Measurements from ENCODE around the gene DDC. TPM values are rescaled to one million over a fixed set of nuclear protein-coding genes. Genes with fewer than 3 reads are reported as not detected.

DDC gene
- total RNA-seq, 2 donors from 2014 or later, result 0.85 TPM; not detected in 1

DNA sequence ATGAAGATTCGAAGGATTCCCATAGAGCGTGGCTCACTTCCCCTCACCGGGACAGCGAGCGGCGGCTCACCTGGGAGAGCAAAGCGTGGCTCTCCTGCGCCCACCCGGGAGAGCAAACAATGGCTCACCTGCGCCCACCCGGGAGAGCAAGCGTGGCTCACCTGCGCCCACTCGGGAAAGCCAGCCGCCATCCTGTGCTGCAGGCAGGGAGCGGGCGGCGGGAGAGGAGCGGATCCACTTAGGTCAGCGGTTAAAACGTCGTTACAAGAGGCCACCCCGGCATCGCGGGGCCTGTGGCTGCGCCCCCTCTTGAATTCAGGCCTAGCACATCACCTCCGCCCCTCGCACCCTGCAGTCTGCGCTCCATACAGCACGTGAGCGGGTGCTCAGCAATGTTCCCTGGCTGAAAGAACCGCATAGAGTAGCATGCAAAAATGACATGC lies 114.6 kb downstream of the DDC start:
- no peaks in the 10 kb centered on the region for H3K36me3 ChIP-seq
- ATAC-seq (ENCODE audit: insufficient number of reproducible peaks, low FRiP score, low read depth) (no peak), DNase-seq (ENCODE audit: low spot score) (no peak)
- H3K9me3 ChIP-seq, result no peaks in the 10 kb centered on the region
- peak overlapping the region; percentile 78 for H3K4me3 ChIP-seq
- H3K4me1 ChIP-seq (ENCODE audit: control insufficient read depth in 1 of 2, low read depth in 2 of 2), result peaks cover 4 to 12% of the 10 kb centered on the region in 2 donors
- H3K27me3 ChIP-seq (replicated peaks; ENCODE audit: insufficient read depth), result no peaks in the 10 kb centered on the region
- TF ChIP-seq, protein P1, sequence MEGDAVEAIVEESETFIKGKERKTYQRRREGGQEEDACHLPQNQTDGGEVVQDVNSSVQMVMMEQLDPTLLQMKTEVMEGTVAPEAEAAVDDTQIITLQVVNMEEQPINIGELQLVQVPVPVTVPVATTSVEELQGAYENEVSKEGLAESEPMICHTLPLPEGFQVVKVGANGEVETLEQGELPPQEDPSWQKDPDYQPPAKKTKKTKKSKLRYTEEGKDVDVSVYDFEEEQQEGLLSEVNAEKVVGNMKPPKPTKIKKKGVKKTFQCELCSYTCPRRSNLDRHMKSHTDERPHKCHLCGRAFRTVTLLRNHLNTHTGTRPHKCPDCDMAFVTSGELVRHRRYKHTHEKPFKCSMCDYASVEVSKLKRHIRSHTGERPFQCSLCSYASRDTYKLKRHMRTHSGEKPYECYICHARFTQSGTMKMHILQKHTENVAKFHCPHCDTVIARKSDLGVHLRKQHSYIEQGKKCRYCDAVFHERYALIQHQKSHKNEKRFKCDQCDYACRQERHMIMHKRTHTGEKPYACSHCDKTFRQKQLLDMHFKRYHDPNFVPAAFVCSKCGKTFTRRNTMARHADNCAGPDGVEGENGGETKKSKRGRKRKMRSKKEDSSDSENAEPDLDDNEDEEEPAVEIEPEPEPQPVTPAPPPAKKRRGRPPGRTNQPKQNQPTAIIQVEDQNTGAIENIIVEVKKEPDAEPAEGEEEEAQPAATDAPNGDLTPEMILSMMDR (IDR thresholded peaks at IDR 0.05), result no peak
- H3K27ac ChIP-seq, result no peak overlapping the region

- peak within 1 kb of the TSS; percentile 78 for H3K4me3 ChIP-seq
- no peak for ATAC-seq (ENCODE audit: insufficient number of reproducible peaks, low FRiP score, low read depth)
- DNase-seq (ENCODE audit: low spot score), result no peak
- no peaks in the 10 kb centered on the region for H3K36me3 ChIP-seq
- TF ChIP-seq, protein P1 (IDR thresholded peaks at IDR 0.05), result no peak
- H3K4me1 ChIP-seq (ENCODE audit: control insufficient read depth in 1 of 2, low read depth in 2 of 2), result peaks cover 4 to 12% of the 10 kb centered on the region in 2 donors
- H3K27ac ChIP-seq, result no peak within 1 kb of the TSS
- no peaks in the 10 kb centered on the region for H3K9me3 ChIP-seq
- H3K27me3 ChIP-seq (replicated peaks; ENCODE audit: insufficient read depth), result no peaks in the 10 kb centered on the region
These were observed 115.2 kb downstream of the DDC start, which contains the start of gene FIGNL1 for GRCh38 chr7:50449881-50450589. Gene FIGNL1, minus strand, starts transcription at chr7:50450350. Its CDS starts 3,063 bp downstream, at chr7:50447287.

- no peaks in the 10 kb centered on the region for H3K27me3 ChIP-seq (replicated peaks; ENCODE audit: insufficient read depth)
- no peaks in the 10 kb centered on the region for H3K36me3 ChIP-seq
- TF ChIP-seq, protein P1 (IDR thresholded peaks at IDR 0.05), result no peak
- no peak overlapping the region for H3K27ac ChIP-seq
- H3K4me3 ChIP-seq, result peak overlapping the region; percentile 78
- DNase-seq (ENCODE audit: low spot score), result no peak
- no peak for ATAC-seq (ENCODE audit: insufficient number of reproducible peaks, low FRiP score, low read depth)
- no peaks in the 10 kb centered on the region for H3K9me3 ChIP-seq
- peaks cover 4 to 12% of the 10 kb centered on the region in 2 donors for H3K4me1 ChIP-seq (ENCODE audit: control insufficient read depth in 1 of 2, low read depth in 2 of 2)
These were observed 115.7 kb downstream of the DDC start for GRCh38 chr7:50449501-50449880.

DNA sequence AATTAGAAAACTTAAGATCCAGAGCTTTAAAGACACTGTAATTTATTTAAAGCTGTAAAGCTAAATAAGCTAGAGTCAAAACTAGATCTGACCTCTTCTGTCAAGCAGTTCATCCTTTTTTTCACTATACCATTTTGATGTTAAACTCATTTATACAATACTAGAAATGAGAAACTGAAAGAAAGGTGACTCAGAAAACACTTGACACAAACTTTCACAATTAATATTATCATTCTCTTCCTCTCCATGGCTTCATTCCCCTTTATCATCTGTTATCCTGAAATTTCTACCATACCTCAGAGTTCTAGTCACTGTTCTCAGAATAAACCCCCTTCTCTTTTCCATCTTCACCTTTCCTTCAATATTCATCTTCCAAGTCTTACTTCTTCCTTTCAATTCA lies 116.4 kb downstream of the DDC start:
- H3K4me1 ChIP-seq (ENCODE audit: control insufficient read depth in 1 of 2, low read depth in 2 of 2), result peaks cover 4 to 12% of the 10 kb centered on the region in 2 donors
- H3K27me3 ChIP-seq (replicated peaks; ENCODE audit: insufficient read depth), result no peaks in the 10 kb centered on the region
- ATAC-seq (ENCODE audit: insufficient number of reproducible peaks, low FRiP score, low read depth) (no peak), DNase-seq (ENCODE audit: low spot score) (no peak)
- no peaks in the 10 kb centered on the region for H3K9me3 ChIP-seq
- TF ChIP-seq, protein P1 (IDR thresholded peaks at IDR 0.05), result no peak
- no peaks in the 10 kb centered on the region for H3K36me3 ChIP-seq
- H3K4me3 ChIP-seq, result no peak overlapping the region
- no peak overlapping the region for H3K27ac ChIP-seq

DNA sequence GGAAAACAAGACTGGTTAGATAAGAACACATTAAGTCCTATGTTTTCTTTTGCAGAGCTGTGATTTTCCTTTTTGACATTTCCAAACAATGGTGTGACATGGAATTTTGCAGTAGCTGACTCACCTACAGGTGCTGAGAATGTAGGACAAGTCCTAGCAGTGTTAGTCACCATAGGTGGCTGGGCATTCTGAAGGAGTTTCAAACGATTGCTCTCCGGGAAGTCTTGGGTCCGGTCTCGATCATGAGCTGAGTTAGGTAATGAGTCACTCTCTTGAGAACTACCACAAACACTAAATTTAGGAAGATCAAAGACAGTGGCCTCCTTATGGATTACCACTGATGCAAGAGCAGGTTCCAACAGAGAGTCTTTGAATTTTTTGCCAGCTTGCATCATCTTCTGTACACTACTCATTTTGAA lies 118.7 kb downstream of the DDC start:
- H3K27me3 ChIP-seq (replicated peaks; ENCODE audit: insufficient read depth), result no peaks in the 10 kb centered on the region
- no peaks in the 10 kb centered on the region for H3K9me3 ChIP-seq
- DNase-seq (ENCODE audit: low spot score) (no peak), ATAC-seq (ENCODE audit: insufficient number of reproducible peaks, low FRiP score, low read depth) (no peak)
- TF ChIP-seq, protein P1 (IDR thresholded peaks at IDR 0.05), result no peak
- no peak overlapping the region for H3K4me3 ChIP-seq
- H3K27ac ChIP-seq, result no peak overlapping the region
- H3K36me3 ChIP-seq, result no peaks in the 10 kb centered on the region
- H3K4me1 ChIP-seq (ENCODE audit: control insufficient read depth in 1 of 2, low read depth in 2 of 2), result peaks cover 4 to 12% of the 10 kb centered on the region in 2 donors

All from thoracic aorta (tissue), 2 donors.